GM18907 (cell line): ENCODE measurements around the gene PBX1.

Source experiments
- ATAC-seq: cut with Tn5 transposase; IDR thresholded peaks from one replicate; pipeline ENCODE4 v1.9.1; 2021; ENCODE audit warnings: mild to moderate bottlenecking, moderate library complexity; ENCODE audit not compliant: unreplicated experiment

The PBX1 gene

DNA sequence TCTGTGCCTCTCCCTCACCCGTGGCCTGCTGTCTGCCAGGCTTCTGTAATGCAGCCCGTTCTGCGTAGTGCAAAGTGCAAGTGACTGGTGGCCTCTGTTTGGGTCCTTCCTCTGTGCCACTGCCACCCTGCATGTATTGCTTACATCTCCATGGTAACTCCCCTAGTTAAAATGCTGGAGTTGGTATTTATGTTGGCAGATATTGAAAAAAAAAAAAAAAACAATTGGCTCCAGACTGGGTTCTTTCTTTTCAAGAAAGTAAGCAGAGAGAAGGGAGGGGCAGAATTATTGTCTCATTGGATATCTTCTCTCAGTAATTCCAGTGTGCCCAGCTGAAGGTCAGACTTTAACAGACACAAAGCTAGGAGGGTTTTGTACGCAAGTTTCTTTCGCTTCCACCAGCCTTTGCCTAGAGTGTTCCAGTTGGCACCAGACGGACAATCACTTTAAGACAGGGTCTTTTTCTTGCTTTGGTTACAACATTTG, 242.3 kb downstream of the PBX1 start:
- ATAC-seq = no peak

DNA sequence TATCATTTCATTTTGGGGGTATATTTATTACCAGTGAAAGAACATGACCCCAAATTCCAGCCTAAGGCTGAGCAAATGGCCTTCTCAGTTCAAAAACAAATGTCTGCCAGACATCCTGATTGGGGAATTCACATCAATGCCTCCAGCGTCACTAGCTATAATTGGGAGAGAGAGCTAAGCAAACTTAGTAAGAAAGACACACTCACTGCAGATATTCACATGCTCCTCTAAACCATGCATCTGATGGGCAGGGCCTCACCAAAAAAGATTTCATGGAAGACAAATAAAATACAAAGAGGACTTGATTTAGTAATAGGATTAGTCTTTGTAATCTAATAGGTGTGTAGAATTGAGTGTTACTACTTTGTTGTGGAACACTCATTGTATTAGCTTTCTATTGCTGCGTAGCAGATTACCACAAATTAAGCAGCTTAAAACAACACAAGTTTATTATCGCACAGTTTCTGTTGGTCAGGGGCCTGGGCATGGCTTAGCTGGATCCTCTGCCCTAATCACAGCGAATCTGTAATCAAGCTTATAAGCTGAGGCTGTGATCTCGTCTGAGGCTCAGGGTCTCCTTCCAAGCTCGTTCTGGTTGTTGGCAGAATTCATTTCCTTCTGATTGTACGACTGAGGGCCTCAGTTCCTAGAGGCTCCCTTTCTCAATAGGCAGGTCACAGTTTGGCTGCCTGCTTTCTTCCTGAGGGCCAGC, 243.0 kb downstream of the PBX1 start:
- ATAC-seq = no peak

DNA sequence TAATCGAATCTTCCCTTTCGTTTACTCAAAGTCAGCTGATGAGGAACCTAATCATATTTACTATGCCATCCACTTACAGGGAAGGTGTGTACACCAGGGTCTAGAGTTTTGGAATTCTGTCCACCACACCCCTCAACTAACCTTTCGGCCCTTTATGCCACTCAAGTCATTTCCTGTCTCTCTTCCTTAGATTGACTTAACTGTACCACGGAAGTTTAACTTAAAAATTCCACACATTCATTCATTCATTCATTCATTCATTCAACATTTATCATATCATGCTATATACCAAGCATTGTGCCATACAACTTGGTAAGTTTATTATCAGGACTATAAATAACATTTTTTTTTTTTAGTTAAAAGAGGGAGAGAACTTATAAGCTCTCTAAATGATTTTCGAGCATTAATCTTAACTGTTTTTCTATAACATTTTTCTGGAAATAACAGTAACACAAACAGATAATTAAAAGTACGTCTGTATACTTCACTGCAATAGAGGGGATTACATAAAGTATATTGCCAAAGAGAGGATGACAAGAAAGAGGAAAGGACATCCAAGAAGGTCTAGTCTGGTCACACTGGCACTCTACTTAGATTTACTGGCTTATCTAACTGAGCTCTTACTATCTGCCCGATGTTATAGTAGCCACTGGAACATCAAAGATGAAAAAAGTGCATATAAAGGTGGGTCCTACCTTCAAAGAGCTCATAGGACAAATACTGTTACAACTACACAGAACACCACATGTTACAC, 243.7 kb downstream of the PBX1 start:
- no peak for ATAC-seq

DNA sequence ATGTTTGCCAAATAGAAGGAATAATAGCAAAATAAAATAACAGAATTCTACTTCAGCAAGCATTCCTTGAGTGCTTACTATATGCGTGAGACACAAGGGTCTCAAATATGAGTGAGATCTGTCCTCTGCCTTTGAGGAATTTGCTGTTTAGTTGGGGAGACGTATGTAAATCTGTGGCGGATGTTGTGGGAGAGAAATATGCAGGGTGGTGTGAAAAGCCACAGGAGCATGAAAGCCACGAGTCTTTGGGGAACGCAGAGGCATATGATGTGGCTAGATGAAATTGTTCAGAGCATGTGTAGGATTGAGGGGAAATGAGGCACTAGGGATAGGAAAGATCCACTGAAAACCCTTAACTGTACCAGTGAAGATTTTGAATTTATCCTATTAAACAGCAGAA, 244.4 kb downstream of the PBX1 start:
- no peak for ATAC-seq

DNA sequence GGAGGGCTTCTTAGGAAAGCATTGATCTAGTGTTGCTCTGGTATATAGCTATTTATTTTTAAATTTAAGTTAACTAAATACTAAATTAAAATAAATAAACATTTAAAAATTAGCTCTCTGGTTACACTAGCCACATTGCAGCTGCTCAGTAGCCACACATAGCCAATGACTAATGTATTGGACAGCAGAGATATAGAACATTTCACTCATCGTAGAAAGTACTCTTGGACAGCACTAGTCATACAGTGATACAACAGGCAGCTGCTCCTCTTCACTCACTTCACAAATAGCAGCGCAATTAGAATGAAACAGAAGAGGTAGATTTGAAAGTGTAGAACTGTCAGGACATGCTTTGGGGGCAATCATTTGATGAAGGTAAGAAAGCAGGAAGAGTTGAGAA, 245.4 kb downstream of the PBX1 start:
- ATAC-seq = no peak

DNA sequence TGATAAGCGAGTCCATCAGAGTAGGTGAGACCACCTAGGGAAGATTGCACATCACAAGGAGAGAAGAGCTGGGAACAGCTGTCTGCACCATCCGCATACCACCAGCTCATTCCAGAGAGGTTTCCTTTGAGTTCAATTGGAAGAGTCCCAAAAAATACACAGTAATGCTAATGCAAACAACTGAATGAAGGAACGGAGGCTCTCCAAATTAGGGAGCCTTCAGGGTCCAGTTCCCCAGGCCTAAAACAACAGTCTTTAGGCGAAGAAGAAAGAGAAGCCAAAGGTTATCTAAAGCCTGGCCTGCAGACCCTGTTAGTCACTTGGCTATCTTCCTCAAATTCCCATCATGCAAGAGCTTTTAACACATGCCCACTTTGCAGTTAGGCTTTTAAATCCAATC, 246.4 kb downstream of the PBX1 start:
- no peak for ATAC-seq

DNA sequence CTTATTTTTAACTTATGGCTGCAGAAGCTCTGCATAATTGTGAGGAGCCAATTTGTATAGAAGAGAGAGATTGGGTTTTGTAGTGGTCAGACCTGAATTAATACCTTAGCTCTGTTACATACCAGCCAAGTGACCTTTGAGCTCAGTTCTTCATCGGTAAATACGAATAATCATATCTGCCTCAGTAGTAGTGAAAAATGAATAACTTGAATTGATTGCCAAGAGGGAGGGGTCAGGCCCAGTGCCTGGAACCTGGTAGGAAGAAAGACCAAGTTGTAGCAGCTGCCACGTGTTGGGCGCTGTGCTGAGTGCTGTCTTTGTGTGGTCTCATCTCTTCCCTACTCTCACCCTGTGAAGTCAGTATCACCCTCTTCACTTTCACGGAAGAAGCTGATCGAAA, 247.5 kb downstream of the PBX1 start:
- no peak for ATAC-seq

DNA sequence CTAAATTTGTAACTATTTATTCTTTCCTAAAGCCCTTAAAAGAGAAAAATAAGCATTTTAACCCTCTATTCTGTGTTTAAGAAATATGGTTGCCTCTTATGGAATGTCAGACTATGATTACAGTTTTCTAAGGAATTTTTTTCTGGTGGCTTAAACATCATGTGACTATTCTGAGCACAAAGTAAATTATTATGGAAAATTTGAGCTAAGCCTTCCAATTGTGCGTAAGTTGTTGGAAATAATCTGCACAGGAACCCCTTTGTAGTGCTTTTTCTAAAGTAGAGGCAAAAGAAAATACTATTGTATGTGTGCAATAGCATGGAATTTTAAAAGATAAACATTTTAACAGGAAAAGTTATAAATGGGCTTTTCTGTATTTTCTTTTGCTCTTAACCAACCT, 254.8 kb downstream of the PBX1 start:
- no peak for ATAC-seq

DNA sequence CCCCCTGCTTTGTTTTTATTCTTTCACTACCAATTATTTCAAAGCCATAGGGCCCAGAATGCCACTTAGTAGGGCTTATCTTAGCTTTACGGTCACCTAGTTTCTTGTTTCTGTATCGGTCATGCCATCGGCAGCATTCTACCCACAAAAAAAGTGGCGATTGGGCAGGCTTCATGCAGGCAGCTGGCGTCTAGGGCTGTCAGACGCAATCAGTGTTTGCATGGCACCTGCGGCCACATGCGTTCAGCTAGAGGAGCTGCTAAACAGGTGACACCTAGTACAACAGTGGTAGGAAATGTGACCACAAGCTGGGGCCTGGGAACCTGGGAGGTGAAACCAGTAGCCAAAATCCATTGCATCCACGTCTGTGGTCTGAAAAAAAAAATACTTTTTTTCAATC, 262.7 kb downstream of the PBX1 start:
- no peak for ATAC-seq

DNA sequence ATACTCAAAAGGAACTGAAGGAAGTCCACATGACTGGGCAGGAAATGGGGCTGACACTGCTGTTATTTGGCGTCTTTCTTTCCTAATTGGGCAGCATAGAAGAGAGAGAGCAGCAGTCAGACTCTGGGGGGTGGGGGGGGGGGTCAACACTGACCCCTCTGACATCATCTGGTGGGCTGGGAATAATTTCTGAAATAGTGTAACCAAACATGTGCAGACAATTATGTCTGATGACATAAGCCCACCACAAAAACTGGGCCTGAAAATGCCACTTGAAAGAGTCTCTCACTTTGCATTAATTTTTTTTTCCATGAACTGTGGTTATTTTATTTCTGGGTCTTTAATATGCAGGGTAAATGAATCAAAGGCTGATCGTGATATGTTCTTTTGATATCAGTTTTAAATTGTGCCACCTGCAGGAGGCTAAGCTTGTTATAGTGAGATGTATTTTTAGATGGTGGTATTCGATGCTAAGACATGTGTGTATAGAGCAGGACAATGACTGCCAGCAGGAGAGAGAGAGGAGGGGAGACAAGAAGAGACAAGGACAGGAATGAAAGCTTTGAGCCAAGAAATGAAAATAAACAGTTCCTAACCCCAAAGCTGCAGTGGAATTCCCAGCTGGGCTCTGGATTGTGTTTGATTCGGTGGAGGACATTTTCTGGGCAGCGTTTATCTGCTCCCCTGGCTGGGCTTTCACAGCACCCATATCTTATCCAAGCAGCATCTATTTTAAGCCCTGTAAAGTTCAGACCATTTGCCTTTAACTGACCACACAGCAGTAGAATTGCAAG, 264.7 kb downstream of the PBX1 start:
- no peak for ATAC-seq

DNA sequence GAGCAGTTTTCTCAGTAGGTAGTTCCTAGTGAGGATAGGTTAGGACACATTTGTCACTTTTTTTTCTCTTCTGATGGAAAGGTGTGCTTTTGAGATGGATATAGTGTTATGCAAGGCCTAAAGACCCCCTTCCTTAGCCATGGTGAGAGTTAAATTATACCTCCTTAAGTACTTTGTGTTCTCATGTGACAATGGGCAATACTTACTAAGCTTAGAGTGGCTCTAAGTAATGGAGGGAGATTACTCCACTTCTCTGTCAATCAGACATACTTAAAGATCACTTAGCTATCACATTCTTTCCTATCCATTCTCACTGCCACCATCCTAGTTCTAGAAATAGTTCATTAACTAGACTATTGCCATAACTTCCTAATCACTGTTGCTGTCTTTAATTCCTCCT, 265.6 kb downstream of the PBX1 start:
- no peak for ATAC-seq

DNA sequence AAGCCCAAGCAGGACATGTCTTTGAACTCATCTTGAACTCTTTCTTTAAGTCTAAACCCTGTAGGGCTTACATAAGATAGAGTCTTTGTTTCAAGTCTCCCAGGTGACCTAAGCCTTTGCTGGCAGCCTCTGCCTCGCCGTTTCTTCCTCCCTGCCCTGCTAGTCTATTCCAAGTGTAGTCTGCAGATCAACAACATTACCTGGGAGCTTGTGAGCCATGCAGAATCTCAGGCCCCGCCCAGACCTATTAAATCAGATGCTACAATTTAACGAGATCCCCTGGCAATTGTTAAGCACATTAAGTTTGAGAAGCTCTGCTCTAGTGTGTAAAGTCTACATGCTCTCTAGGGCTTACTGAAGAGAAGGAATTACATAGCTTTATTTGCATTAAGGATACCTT, 271.6 kb downstream of the PBX1 start:
- no peak for ATAC-seq

DNA sequence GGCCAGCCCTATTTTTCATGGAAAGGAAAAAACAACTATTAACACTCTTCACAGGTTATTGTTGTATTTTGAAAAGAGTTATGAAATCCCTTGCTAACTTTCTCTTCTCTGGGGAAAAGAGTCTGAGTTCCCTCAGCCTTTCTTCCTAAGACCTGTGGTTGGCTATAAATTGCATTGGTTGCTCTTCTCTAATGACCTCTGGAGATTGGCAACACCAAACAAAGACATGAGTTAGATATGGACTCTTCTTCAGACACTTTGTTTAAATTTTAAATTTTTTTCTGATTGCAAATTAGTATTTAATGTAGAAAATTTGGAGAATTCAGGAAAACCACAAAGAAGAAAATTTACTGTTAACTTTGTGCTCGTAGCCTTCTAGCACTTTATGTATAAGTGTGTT, 275.7 kb downstream of the PBX1 start:
- ATAC-seq = no peak

DNA sequence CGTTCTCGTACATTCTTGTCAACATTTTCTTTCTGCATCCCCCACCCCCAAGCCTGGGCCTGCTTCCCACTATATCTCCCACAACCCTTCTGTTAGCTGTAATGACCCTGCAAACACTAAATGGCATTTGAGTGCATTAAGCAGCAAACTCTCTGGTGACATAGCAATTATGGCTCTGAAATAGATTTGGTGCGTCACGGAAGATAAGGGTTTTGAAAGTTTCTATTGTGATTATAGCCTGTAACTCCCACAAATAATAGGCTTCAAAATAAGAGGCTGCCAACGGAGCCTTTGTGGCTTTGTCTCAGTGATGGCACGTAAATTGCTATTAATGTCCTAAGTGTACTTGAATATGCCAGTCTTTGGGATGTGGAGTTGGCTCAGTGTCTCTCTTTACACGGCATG, 277.6 kb downstream of the PBX1 start:
- ATAC-seq = no peak

DNA sequence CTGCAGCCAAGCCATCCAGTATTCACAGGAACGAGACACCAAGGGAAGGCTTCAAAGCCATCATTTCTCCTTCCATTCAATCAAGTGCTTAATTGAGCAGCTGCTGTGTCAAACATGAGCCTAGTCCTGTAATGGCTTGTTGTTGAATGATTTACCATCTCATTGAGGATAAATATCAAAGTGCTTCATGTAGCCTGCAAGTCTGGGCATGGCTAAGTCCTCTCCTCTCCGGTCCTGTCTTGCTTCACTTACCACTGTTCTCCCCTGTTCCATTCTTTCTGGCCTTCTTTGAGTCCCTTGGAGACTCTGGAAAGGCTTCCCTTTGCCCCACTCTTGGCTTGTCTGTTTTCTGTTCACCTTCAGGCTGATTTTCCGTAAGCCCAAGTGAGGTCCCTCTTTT, 279.8 kb downstream of the PBX1 start:
- ATAC-seq = no peak

DNA sequence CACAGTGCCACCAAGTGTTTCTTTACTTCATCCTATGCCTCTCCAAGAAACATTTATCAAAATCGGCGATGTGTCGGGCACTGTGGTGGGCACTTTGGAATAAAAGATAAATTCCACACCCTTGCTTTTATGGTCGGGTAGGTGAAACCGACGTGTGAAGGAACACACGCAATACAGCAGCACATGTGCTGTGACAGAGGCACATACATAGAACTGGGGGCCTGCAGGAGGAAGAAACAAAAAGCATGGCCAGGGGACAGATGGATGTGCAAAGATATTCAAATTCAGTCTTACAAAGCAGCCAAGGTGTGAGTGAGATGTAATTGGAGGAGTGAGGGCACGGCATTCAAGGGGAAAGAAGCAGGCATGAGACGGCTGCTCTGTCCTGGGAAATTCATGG, 282.0 kb downstream of the PBX1 start:
- ATAC-seq = no peak

DNA sequence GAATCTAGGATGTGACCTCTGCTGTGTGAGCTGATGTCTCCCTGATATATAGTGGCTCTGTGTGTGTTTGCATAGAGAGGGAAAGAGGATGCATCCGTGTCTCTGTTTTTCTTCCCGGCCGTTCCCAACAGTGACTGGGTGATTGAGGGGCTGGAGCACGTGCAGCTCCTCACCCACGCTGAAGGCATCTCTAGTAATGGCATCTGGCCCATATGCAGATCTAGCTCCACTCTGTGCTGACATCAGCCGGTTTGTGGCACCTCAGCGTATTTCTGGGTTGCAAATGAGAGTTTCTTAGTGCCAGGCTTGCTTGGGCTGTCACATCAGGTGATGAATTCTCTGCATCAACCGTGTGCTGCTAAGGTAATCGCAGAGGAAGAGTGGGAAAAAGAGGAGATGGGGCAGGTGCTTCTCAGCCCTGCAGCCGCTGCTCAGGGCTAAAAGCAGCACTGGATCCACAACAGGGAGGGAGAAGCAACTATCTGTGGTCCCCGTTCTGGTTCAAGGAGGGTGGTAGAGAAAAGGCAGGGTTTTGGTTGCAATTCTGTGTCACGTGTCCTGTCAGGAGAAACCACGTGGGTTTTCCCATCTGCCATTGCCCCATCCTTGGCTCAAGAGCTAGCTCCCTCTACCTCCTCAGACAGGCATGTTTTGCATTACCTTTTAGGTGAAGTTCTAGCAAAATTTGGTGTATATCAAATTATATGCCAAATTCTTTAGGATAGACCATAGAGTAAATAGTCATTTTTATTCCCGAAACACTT, 282.9 kb downstream of the PBX1 start:
- ATAC-seq = no peak

DNA sequence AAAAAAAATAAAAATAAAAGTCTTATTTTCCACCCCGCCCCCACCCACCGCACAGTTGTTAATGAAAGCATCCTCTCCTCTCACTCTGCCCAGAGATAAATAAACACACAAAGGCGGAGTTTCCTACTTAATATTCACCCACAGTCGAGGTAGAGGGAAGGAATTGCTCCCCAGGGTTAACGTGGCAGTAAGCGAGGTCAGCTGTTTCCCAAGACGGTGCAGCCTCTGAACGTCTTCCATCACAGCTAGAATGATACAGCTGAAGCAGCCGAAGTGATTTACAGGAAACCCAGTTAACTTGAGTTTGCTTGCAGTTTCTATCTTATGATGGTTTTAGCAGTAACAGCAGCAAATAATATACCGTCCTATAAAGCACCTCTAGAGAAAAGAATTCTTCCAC, 283.9 kb downstream of the PBX1 start:
- no peak for ATAC-seq

DNA sequence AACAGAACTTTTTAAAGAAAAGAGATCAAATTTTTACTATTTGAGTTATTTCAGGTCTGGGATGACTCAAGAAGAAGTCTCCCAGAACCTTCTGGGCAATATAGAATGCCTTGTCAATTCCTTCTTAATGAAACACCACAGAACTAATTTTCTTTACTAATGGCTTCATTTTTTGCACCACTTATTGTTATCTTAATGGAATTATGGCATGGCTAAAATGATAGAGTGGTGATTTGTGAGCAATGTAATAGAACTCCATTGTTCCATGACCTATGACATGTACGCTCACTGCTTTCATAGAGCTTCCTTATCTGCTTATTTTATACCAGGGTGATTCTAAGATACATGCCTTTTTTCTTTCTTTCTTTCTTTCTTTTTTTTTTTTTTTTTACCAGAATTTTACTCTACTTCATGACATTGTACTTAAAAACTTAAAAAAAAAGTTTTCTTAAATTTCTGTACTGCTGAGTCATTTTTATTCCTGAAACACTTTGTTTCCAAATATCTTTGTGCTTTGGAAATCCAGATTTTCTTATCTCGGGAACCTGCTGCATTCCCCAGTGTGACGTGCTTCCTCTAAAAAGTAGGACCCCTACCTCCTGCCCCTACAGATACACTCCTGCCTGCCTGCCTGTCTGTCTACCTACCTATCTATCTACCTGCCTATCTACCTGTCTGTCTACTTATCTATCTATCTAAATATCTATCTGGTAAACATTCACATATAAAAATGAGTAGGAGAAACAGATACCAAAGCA, 284.9 kb downstream of the PBX1 start:
- ATAC-seq = no peak
